HS-5 (cell line): Measurements from ENCODE around the gene NAB1.

ENCODE experiments used
- DNase-seq: peaks from one replicate; pipeline ENCODE4 v3.0.0-alpha.2; 2012; ENCODE audit warnings: low read depth

Gene NAB1

DNA sequence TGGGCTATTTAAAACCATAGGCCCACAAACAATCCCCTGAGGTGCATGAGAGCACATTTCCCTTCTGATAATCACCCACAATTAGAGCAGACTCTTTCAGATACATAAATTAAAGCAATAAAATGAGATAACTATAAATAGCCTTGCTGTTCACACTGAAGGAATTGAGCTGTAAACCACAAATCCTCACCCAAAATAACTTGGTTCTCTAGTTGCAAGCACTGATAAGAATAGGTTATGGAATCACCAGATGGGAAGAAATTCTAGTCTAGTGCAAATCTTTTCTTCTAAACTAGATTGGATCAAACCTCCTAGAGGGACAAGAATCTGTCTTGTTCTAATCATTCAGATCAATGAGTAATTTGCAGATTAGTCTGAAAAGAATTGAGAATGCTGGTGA is 64.6 kb downstream of the NAB1 start:
- DNase-seq: no peak

- DNase-seq: no peak
These were observed 66.1 kb downstream of the NAB1 start for GRCh38 chr2:190714958-190715357.

- no peak for DNase-seq
These were observed 67.4 kb downstream of the NAB1 start for GRCh38 chr2:190716176-190716807.

GRCh38 chr2:190717306-190717705 is 68.4 kb downstream of the NAB1 start:
- no peak for DNase-seq

GRCh38 chr2:190717764-190718651 is 69.1 kb downstream of the NAB1 start:
- no peak for DNase-seq

- DNase-seq: peak; percentile 77
These were observed 70.0 kb downstream of the NAB1 start for GRCh38 chr2:190718652-190719526.

- no peak for DNase-seq
These were observed 71.4 kb downstream of the NAB1 start for GRCh38 chr2:190720276-190720675.

- DNase-seq: no peak
These were observed 71.8 kb downstream of the NAB1 start for GRCh38 chr2:190720691-190721090.

- no peak for DNase-seq
These were observed 73.3 kb downstream of the NAB1 start for GRCh38 chr2:190722061-190722759.

DNA sequence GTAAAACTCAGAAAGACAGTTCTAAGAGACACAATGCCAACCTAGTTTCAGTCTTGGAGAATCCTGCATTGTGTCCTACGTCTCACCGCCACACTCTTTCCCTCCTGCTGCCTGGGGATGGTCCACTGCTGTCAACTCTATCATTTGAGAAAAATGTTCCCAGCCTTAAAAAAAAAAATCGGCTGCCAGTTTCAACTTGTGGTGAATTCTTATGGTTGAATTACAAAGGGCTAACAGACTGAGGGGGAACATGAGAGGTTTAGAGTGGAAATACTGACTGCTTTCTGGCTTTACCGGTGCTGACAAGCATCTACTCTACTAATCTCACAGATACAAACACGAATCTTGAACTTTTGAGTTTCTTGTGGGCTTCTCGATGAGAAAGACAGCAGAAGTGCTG is 74.0 kb downstream of the NAB1 start:
- DNase-seq: no peak

GRCh38 chr2:190723397-190724090 is 74.7 kb downstream of the NAB1 start:
- DNase-seq: no peak

DNA sequence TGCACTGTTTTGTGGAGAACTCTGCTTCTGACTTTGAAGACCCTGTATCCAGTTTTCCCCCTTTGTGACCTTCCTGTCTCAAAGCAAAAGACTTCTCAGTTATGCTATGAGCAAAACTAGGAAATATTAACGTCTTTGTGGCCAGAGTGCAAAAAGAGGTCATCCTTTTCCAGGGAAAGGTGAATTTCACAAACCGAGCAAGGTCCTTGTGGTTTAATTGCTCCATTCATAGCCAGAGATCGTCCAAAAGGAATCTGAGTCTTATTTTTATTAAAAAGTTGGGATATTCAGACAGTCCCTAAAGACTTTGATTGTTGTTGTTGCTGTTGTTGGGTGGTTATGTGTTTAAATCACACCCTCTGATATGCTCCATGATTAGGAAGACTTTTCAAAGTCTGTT is 77.4 kb downstream of the NAB1 start:
- DNase-seq: no peak

DNA sequence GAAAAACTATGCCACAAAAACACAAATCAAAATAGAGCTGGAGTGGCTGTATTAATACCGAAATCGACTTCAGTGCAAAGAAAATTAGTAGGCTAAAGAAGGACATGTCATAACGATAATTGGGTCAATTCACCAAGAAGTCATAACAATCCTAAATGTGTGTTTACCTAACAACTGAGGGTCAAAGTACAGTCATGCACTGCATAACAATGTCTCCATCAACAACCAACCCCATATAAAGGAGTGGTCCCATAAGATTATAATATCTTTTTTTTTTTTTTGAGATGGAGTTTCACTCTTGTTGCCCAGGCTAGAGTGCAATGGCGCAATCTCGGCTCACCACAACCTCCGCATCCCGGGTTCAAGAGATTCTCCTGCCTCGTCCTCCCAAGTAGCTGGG is 87.5 kb downstream of the NAB1 start:
- no peak for DNase-seq

DNA sequence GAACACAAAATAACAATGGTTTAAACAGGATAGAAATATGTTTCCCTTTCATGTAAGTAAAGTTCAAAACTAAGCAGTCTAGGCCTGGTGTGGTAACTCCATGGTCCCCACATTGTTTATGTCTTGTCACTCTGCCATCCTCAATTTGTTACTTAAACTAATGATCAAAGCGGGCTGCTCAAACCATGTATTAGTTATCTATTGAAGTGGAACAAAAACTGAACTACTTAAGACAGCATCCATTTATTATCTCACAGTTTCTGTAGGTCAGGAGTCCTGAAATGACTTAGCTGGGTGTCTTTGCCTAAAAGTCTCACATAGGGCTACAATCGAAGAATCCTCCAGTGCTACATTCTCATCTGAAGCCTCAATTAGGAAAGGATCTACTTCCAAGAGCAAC is 91.6 kb downstream of the NAB1 start:
- DNase-seq: no peak
